Stimulated activated CD8-positive, alpha-beta memory T cell treated with anti-CD3 and anti-CD28 coated beads, Interleukin-7, amount 100 ng/mL, for 1 hour (primary cell): ENCODE results near the gene PAPPA.

Experiments
- DNase-seq, 2 donors: peaks; one replicate each; pipeline ENCODE4 v3.0.0-alpha.2; 2020; ENCODE audit warnings: low read depth in 2 of 2

Gene PAPPA

DNA sequence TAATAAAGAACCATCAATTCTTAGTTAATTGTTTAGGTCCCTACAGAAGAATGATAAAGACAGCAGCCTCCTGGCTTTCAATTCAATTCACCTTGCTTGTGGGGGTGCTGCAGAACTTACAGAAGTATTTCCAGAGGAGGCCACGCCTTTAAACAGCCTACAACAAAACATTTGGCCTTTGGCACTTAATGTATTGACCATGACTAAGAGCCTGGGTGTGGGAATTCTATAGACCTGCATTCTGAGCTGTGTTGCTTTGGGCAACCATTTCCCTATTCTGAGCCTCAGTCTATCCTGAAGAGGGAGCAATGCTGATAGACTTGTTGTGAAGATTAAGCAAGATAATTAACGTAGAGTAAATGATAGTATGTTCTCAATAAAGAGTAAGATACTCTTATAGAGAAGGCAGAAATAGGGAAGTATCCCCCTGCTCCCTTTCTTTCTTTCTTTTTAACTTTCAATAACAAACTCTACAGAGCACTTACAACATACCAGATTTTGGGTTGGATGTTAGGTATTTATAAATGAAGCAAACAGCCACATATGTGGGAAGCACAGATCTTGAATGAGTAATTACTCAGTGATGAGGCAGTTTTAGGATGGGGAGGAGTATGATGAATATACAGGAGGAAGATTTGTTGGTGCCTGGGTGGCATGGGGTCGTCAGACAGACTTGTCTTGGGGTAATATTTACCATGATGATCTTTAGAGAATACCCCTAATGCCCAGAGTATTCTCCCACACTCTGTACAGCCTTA is 28.4 kb downstream of the PAPPA start:
- no peak for DNase-seq

DNA sequence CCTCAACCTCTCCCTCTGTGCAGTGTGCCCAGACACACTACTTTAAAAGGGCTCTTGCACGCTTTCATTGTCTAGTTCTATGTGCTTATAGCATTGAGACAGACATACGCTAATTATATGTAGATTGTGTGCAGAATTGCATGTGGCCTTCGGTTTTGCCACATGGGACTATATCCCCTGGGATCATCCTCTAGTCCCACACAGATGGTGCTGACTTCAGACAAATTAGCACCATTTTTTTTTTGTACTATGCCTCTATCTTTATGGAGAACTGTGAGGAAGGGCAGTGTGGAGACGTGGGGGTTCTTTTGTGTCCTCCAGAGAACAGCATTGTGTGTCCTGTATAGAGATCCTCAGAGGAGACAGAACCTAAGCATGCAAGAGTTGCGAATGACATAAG is 29.3 kb downstream of the PAPPA start:
- no peak for DNase-seq

GRCh38 chr9:116187570-116188170 is 34.1 kb downstream of the PAPPA start:
- DNase-seq, result no peak

DNA sequence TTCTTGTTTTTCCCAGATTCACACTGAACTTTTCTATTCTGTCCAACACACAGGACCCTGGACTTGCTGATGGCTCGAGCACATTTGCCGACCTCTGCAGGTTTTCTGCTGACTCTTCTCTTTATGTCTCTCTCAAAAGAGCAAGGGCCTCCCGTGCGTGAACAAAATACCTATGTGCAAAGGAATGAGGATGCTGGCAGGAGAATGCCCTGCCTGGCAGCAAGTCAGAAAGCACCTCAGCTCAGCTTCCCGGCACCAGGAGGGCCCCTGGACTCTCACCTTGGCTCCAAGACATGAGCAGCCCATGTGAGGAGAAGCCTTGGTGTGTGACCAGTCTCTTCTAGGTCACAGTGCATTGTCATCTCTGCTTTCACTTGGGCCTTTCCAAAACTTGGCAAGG is 36.1 kb downstream of the PAPPA start:
- DNase-seq, result no peak

GRCh38 chr9:116190637-116191396 is 37.2 kb downstream of the PAPPA start:
- DNase-seq, result no peak

GRCh38 chr9:116191576-116192415 is 38.2 kb downstream of the PAPPA start:
- no peak for DNase-seq

- no peak for DNase-seq
Measured at GRCh38 chr9:116193636-116194035, 40.0 kb downstream of the PAPPA start.

DNA sequence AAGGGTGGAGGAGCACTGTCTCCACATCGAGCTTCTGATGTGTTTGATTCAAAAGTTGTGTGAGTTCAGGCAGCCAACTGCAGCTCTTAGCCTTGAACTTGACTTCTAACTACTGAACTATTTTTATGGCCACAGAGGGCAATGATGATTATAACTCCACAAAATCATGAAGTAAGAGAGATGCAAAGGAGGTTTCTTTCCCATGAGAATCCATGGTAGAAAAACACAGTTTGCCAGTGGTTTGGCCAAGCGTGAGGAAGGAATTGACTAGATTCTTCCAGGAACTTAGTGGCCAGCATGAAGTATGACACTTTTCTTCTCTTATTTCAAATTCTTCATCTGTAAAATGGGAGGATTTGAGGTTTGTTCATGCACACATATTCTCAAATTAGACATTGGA is 43.2 kb downstream of the PAPPA start:
- DNase-seq, result no peak

DNA sequence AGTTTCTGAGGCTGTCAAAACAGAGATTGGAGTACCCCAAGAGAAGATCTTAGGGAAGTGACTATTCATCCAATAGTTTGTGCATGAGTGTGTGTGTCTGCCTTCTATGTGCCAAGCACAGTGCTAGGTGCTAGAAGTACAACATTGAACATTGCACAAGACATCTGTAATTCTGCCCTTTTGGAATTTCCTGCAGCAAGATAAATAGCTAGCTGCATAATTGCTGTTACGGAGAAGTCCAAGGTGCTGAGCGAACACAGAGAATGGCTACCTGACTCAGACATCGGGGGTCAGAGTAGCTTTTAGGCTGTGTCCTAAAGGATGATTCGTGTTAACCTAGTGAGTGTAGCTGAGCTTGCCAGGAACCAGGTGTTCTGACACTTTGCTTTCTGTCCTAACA is 44.8 kb downstream of the PAPPA start:
- DNase-seq, result no peak

- no peak for DNase-seq
Measured at GRCh38 chr9:116202219-116202912, 48.8 kb downstream of the PAPPA start.

- DNase-seq, result no peak
Measured at GRCh38 chr9:116204252-116204882, 50.8 kb downstream of the PAPPA start.

GRCh38 chr9:116207371-116208111 is 54.0 kb downstream of the PAPPA start:
- no peak for DNase-seq

DNA sequence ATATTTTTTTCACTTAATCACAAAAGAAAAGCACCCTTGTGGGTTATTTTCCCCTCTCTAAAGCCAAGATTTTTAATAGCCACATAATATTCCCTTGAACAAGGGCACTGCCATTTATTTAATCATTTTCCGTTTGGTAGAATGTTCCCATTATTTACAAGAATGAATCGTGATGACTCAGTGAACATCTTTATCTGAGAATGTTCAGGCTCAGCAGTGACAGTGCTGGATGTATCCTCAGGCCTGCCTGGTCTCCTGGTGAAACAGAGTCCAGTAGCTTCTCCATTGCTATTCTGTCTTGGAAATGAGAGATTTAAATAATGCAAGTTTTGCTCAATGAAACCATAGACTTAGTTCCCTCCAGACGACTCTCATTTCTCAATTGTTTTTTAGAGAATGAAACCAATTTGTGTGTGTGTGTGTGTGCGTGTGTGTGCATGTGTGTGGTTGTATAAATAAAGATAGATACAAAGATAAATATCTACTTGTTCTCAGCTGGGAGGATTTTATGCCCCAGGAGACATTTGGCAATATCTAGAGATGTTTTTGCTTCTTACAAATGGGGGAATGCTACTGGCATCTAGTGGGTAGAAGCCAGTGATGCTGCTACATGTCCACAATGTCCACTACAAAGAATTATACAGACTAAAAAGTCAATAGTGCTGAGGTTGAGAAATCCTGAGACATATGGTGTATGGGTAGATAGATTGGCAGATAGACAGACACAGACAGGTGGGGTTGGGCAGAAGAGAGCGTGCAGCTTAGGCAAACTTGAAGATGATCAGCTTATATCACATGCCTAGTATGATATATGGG is 55.0 kb downstream of the PAPPA start:
- DNase-seq, result no peak

DNA sequence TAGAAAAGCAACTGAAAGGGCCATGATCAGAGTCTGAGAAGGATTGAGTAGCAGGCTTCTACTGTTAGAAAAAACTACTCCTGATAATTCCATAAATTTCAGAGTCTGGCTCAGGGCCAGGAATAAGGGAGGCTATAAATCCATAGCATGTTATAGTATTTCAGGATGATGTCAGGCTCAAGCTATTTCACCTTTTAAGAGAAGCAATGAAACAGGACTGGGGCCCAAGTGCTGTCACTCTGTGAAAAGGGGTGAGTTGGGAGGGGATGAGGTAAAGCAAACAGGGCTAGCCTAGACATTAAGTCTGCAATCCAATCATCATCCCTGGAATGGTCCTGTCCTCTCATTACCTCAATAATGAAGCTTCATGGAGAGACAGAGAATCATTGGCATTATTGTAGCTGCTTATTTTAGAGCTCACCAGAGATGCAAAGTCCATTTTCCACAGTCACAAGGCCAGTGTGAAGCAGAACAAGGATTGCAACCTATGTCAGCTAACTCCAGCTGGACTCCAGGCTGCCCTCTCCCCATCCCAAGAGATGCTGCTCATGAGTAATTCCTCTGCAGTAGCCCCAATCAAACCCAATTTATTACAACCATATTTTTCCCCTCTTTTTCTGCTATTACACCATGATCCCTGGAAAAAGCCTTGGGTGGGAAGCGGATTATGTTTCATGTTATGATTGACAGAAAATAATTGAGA is 56.0 kb downstream of the PAPPA start:
- no peak for DNase-seq

GRCh38 chr9:116212986-116213692 is 59.5 kb downstream of the PAPPA start:
- no peak for DNase-seq

DNA sequence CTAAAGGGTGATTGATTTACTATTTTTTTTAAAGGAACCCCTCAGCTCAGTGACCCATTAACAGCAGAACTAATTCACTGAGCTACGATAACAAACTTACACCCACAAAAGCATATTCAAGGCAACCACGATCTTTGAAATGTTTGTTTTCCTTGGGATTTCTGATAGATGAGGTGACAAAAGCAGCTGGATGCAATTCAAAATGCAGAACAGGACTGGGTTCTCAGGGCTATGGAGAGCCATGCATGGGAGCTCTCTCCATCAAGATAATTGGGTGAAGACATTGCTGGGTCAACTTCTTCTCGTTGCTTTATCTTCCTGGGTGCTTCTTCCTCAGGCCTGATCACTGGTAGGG is 60.1 kb downstream of the PAPPA start:
- DNase-seq, result no peak

DNA sequence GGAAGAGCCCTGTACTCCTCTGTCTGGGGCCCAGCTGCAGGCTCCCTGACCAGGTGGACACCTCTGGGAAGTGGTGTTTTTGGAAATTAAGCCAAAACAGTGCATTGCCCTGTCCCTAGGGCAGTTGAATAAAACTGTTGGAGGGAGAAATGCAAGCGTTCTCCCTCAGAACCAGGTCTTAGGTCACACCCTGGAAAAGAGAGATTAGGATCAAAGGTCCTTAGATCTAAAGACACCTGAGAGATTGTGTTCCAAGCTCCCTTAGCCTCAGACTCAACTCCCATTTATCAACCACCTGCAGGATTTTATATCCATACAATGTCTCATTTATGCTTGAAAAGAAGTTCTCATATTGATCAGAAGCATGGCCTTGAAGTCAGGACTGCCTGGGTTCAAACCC is 64.8 kb downstream of the PAPPA start:
- DNase-seq, result no peak

- no peak for DNase-seq
Measured at GRCh38 chr9:116219686-116220085, 66.1 kb downstream of the PAPPA start.
